Measurements from ENCODE around the gene ERC1. TPM values are rescaled to one million over a fixed set of nuclear protein-coding genes. Genes with fewer than 3 reads are reported as not detected.

Gene ERC1
- total RNA-seq, 1 experiment from 2014 or later = 40.4 TPM

GRCh38 chr12:1182069-1182468 lies 191.0 kb downstream of the ERC1 start:
- Histone ChIP-seq H3K9me3 (ENCODE audit: control insufficient read depth, insufficient read depth, low read depth, low read length) (no peaks in the 10 kb centered on the region), H3K4me1 (ENCODE audit: control insufficient read depth, insufficient read depth, low read length) (no peaks in the 10 kb centered on the region), H3K27me3 (ENCODE audit: control insufficient read depth, insufficient read depth, low read length) (no peaks in the 10 kb centered on the region), H3K4me3 (ENCODE audit: low read depth in 2 of 2, low read length in 2 of 2) (no peak overlapping the region), H3K36me3 (ENCODE audit: control insufficient read depth, insufficient read depth, low read length) (no peaks in the 10 kb centered on the region), H3K27ac (ENCODE audit: low read length) (no peak overlapping the region)
- ATAC-seq (no peak), DNase-seq (ENCODE audit: low read depth, low spot score) (no peak)
- in situ Hi-C loops (cut with HindIII; ENCODE audit: low pct_unique_long_range_greater_than_20kb, low sequenced_read_pairs) = no loop called here
- intact Hi-C loops (cut with micrococcal nuclease; ENCODE audit: unreplicated experiment) = no loop called here
- ChIA-PET CTCF (interaction anchor here (0.6 kb wide), 1 partner anchor 87 kb away, joined by 3 read pairs; no protein-coding TSS in a partner anchor), POLR2A (no interaction called here)
- no TSS peak for BruUV-seq (replicated peaks)
- no peak for TF ChIP-seq POLR2AphosphoS5 (IDR thresholded peaks at IDR 0.05; ENCODE audit: low read depth, low read length)
- TF ChIP-seq TCF7L2 (IDR thresholded peaks at IDR 0.05; ENCODE audit: low read depth, low read length) = no peak
- TF ChIP-seq, protein P1, sequence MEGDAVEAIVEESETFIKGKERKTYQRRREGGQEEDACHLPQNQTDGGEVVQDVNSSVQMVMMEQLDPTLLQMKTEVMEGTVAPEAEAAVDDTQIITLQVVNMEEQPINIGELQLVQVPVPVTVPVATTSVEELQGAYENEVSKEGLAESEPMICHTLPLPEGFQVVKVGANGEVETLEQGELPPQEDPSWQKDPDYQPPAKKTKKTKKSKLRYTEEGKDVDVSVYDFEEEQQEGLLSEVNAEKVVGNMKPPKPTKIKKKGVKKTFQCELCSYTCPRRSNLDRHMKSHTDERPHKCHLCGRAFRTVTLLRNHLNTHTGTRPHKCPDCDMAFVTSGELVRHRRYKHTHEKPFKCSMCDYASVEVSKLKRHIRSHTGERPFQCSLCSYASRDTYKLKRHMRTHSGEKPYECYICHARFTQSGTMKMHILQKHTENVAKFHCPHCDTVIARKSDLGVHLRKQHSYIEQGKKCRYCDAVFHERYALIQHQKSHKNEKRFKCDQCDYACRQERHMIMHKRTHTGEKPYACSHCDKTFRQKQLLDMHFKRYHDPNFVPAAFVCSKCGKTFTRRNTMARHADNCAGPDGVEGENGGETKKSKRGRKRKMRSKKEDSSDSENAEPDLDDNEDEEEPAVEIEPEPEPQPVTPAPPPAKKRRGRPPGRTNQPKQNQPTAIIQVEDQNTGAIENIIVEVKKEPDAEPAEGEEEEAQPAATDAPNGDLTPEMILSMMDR (IDR thresholded peaks at IDR 0.05) = no peak
- TF ChIP-seq SIN3A (IDR thresholded peaks at IDR 0.05; ENCODE audit: borderline replicate concordance, insufficient read depth, low read depth, low read length) = no peak
- no peak for TF ChIP-seq REST (IDR thresholded peaks at IDR 0.05; ENCODE audit: insufficient read depth in 1 of 2, low read depth in 2 of 2, low read length in 1 of 2)

- ChIA-PET POLR2A (no interaction called here), CTCF (no interaction called here)
- DNase-seq (ENCODE audit: low read depth, low spot score) = no peak
- intact Hi-C loops (cut with micrococcal nuclease; ENCODE audit: unreplicated experiment) = no loop called here
- Histone ChIP-seq H3K4me3 (ENCODE audit: low read depth in 2 of 2, low read length in 2 of 2) (no peak overlapping the region), H3K9me3 (ENCODE audit: control insufficient read depth, insufficient read depth, low read depth, low read length) (no peaks in the 10 kb centered on the region), H3K27me3 (ENCODE audit: control insufficient read depth, insufficient read depth, low read length) (no peaks in the 10 kb centered on the region), H3K36me3 (ENCODE audit: control insufficient read depth, insufficient read depth, low read length) (no peaks in the 10 kb centered on the region), H3K4me1 (ENCODE audit: control insufficient read depth, insufficient read depth, low read length) (no peaks in the 10 kb centered on the region), H3K27ac (ENCODE audit: low read length) (no peak overlapping the region)
- in situ Hi-C loops (cut with HindIII; ENCODE audit: low pct_unique_long_range_greater_than_20kb, low sequenced_read_pairs) = no loop called here
- no peak for ATAC-seq
- no peak for TF ChIP-seq SIN3A (IDR thresholded peaks at IDR 0.05; ENCODE audit: borderline replicate concordance, insufficient read depth, low read depth, low read length)
- no peak for TF ChIP-seq POLR2AphosphoS5 (IDR thresholded peaks at IDR 0.05; ENCODE audit: low read depth, low read length)
- TF ChIP-seq, protein P1 (IDR thresholded peaks at IDR 0.05) = no peak
- no peak for TF ChIP-seq REST (IDR thresholded peaks at IDR 0.05; ENCODE audit: insufficient read depth in 1 of 2, low read depth in 2 of 2, low read length in 1 of 2)
- TF ChIP-seq TCF7L2 (IDR thresholded peaks at IDR 0.05; ENCODE audit: low read depth, low read length) = no peak
- BruUV-seq (replicated peaks) = no TSS peak
These were observed 193.4 kb downstream of the ERC1 start for GRCh38 chr12:1184402-1184801.
